ENCODE measurements around the gene RASA3. TPM values are rescaled to one million over a fixed set of nuclear protein-coding genes. Genes with fewer than 3 reads are reported as not detected.

RASA3 gene
- total RNA-seq, 1 experiment from 2014 or later = 9.1 TPM

DNA sequence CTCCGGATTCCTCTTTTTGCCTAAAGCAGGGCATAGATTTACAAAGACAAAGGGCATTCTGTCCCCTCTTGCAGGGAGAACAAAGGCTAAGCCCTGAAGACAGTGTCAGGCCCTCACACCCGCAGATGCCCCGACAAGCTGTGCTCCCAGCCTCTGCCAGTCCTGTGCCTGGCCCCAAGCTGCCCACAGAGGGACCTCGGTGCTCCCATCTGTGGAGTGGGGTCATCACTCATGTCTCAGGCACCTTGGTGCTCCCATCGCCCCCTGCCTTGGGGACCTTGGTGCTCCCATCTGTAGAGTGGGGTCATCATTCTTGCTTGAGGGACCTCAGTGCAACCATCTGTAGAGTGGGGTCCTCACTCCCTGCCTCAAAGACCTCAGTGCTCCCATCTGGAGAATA lies 182.9 kb downstream of the RASA3 start:
- no peaks in the 10 kb centered on the region for H3K4me1 ChIP-seq (ENCODE audit: insufficient read depth, low read length)
- no peaks in the 10 kb centered on the region for H3F3A ChIP-seq (ENCODE audit: low read length, unreplicated experiment)
- CTCF ChIA-PET = no interaction called here
- H2AFZ ChIP-seq (ENCODE audit: low read length) = no peak overlapping the region
- no TSS peak for BruUV-seq (replicated peaks)
- TF ChIP-seq, protein P1, sequence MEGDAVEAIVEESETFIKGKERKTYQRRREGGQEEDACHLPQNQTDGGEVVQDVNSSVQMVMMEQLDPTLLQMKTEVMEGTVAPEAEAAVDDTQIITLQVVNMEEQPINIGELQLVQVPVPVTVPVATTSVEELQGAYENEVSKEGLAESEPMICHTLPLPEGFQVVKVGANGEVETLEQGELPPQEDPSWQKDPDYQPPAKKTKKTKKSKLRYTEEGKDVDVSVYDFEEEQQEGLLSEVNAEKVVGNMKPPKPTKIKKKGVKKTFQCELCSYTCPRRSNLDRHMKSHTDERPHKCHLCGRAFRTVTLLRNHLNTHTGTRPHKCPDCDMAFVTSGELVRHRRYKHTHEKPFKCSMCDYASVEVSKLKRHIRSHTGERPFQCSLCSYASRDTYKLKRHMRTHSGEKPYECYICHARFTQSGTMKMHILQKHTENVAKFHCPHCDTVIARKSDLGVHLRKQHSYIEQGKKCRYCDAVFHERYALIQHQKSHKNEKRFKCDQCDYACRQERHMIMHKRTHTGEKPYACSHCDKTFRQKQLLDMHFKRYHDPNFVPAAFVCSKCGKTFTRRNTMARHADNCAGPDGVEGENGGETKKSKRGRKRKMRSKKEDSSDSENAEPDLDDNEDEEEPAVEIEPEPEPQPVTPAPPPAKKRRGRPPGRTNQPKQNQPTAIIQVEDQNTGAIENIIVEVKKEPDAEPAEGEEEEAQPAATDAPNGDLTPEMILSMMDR (conservative IDR thresholded peaks at IDR 0.05; ENCODE audit: low read depth, low read length) = no peak
- no peak for TF ChIP-seq EZH2 (IDR thresholded peaks at IDR 0.05; ENCODE audit: low read length, unreplicated experiment)
- TF ChIP-seq EZH2phosphoT487 (IDR thresholded peaks at IDR 0.05; ENCODE audit: borderline replicate concordance, low read length) = no peak
- H3K4me3 ChIP-seq (ENCODE audit: low read length) = no peak overlapping the region
- DNase-seq = no peak
- H3K9me3 ChIP-seq (ENCODE audit: low read length) = no peaks in the 10 kb centered on the region
- no peaks in the 10 kb centered on the region for H3K36me3 ChIP-seq (ENCODE audit: low read depth, low read length)
- intact Hi-C loops (cut with micrococcal nuclease) = loop anchor here (5.0 kb wide), 1 partner anchor 112 kb away; no protein-coding TSS in a partner anchor
- no peak overlapping the region for H3K4me2 ChIP-seq (ENCODE audit: low read length)
- H3K27me3 ChIP-seq (ENCODE audit: low read length) = no peaks in the 10 kb centered on the region
- ATAC-seq = no peak
- H3K27ac ChIP-seq (ENCODE audit: low read length) = no peak overlapping the region
- no peaks in the 10 kb centered on the region for H3K79me2 ChIP-seq (ENCODE audit: low read length)
- no peaks in the 10 kb centered on the region for H4K20me1 ChIP-seq (ENCODE audit: low read length)
- H3K9me2 ChIP-seq (replicated peaks; ENCODE audit: low read length) = no peaks in the 10 kb centered on the region
- POLR2A ChIA-PET (ENCODE audit: unreplicated experiment) = no interaction called here
- no peak overlapping the region for H3K9ac ChIP-seq (ENCODE audit: low read length)

DNA sequence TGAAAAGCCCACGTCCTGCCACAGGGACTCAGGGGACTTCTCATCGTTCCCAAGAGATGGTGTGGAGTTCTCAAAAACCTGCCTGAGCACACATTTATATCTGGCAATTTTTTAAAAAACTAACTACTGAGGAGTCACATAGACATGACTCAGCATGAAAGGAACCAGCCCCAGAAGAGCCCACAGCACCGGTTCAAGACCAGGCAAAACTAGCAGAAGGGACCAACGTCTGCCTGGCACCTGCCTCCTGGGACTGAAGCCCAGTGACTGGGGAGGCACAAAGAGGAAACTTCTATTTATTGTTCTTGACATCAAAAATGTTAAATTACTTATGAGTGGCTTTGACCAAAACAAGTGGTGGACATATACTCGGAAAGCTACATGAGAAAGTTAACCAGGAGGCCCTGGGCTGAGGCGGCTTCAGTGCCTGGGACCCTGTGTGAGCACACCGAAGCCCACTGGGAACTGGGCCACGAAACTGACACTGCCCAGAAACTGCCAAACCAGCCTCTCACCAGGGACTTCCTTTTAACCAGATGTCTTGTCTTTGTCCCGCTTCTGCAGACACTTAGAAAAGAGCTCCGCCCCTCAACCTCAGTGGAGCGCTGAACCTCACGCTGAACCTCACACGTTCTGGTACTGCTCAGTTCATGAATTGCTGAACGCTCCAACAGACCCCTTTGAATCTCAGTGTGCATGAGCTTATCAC lies 184.2 kb downstream of the RASA3 start:
- Histone ChIP-seq H3K79me2 (ENCODE audit: low read length) (no peaks in the 10 kb centered on the region), H4K20me1 (ENCODE audit: low read length) (no peaks in the 10 kb centered on the region), H3K9me2 (replicated peaks; ENCODE audit: low read length) (no peaks in the 10 kb centered on the region), H3K36me3 (ENCODE audit: low read depth, low read length) (no peaks in the 10 kb centered on the region), H3K27ac (ENCODE audit: low read length) (no peak overlapping the region), H3K9me3 (ENCODE audit: low read length) (no peaks in the 10 kb centered on the region), H3K27me3 (ENCODE audit: low read length) (no peaks in the 10 kb centered on the region), H3K9ac (ENCODE audit: low read length) (no peak overlapping the region), H3K4me2 (ENCODE audit: low read length) (no peak overlapping the region), H3F3A (ENCODE audit: low read length, unreplicated experiment) (no peaks in the 10 kb centered on the region), H3K4me1 (ENCODE audit: insufficient read depth, low read length) (no peaks in the 10 kb centered on the region), H2AFZ (ENCODE audit: low read length) (no peak overlapping the region), H3K4me3 (ENCODE audit: low read length) (no peak overlapping the region)
- intact Hi-C loops (cut with micrococcal nuclease) = loop anchor here (5.0 kb wide), 1 partner anchor 111 kb away; no protein-coding TSS in a partner anchor
- ChIA-PET POLR2A (ENCODE audit: unreplicated experiment) (no interaction called here), CTCF (no interaction called here)
- ATAC-seq = no peak
- TF ChIP-seq, protein P1 (conservative IDR thresholded peaks at IDR 0.05; ENCODE audit: low read depth, low read length) = no peak
- TF ChIP-seq EZH2phosphoT487 (IDR thresholded peaks at IDR 0.05; ENCODE audit: borderline replicate concordance, low read length) (no peak), EZH2 (IDR thresholded peaks at IDR 0.05; ENCODE audit: low read length, unreplicated experiment) (no peak)
- DNase-seq = no peak
- no TSS peak for BruUV-seq (replicated peaks)
